Left ventricle myocardium inferior (tissue), 1 donor: ENCODE measurements around the gene UBTD2. TPM values are rescaled to one million over a fixed set of nuclear protein-coding genes. Genes with fewer than 3 reads are reported as not detected.

Source experiments
- DNase-seq: peaks from one replicate; pipeline ENCODE4 v3.0.0-alpha.2; 2020
- H3K27ac ChIP-seq: fragments of 200-600 bp; replicated peaks from 2 replicates; pipeline ENCODE4 v1.8.0; 2021
- H3K27me3 ChIP-seq: fragments of 200-600 bp; 2 replicates; pipeline ENCODE4 v1.8.0; 2021; ENCODE audit warnings: low read depth
- H3K36me3 ChIP-seq: fragments of 200-600 bp; 2 replicates; pipeline ENCODE4 v1.8.0; 2021
- H3K4me1 ChIP-seq: fragments of 200-600 bp; 2 replicates; pipeline ENCODE4 v1.8.0; 2021
- H3K4me3 ChIP-seq: fragments of 200-600 bp; 2 replicates; pipeline ENCODE4 v1.8.0; 2021; ENCODE audit warnings: mild to moderate bottlenecking, moderate library complexity
- H3K9me3 ChIP-seq: fragments of 200-600 bp; replicated peaks from 2 replicates; pipeline ENCODE4 v1.8.0; 2021
- intact Hi-C: fragments of 100-400 bp; cut with micrococcal nuclease; formaldehyde crosslinking; loops from one replicate; pipeline ENCODE4 v1.11.0; 2022
- total RNA-seq: library from RNA; stranded (reverse); fragmentation: NEBNext Ultra II Directional; extraction: Animal tissue kit (Norgen Biotek cat#: 25700); gene quantifications from one replicate; pipeline ENCODE4 v1.2.1, GENCODE V29; 2021
- TF ChIP-seq, protein P1 (sequence below): fragments of 200-600 bp; IDR thresholded peaks from 2 replicates; pipeline ENCODE4 v1.8.0; 2021; ENCODE audit warnings: antibody characterized with exemption, mild to moderate bottlenecking, borderline replicate concordance
- donor health status: DM: no; HTN: yes; CAD: no; lungs with severe emphysema.

UBTD2 gene
- total RNA-seq, 1 donor from 2014 or later = 7.6 TPM

DNA sequence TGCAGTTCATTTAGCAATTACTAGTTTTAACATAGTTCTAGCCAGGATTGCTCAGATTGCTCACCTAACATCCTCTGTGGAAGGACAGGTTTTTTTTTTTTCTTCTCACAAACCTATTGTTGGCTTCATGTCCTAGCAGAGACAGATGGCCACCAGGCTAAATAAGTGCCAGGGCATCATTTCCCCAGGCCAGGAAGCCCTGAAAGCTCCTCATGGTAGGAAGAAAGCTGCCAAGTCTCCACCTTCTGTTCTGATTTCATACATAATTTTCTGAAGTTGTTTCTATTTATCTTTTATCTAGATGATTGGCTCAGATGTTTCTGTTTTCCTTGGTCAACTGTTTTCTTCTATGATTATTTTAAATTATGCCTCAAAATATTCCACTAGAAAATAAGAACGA is 58.6 kb downstream of the UBTD2 start:
- Histone ChIP-seq H3K36me3 (peaks cover 15% of the 10 kb centered on the region), H3K4me3 (no peak overlapping the region), H3K4me1 (no peaks in the 10 kb centered on the region), H3K27ac (no peak overlapping the region), H3K27me3 (no peaks in the 10 kb centered on the region), H3K9me3 (no peaks in the 10 kb centered on the region)
- no peak for DNase-seq
- TF ChIP-seq, protein P1, sequence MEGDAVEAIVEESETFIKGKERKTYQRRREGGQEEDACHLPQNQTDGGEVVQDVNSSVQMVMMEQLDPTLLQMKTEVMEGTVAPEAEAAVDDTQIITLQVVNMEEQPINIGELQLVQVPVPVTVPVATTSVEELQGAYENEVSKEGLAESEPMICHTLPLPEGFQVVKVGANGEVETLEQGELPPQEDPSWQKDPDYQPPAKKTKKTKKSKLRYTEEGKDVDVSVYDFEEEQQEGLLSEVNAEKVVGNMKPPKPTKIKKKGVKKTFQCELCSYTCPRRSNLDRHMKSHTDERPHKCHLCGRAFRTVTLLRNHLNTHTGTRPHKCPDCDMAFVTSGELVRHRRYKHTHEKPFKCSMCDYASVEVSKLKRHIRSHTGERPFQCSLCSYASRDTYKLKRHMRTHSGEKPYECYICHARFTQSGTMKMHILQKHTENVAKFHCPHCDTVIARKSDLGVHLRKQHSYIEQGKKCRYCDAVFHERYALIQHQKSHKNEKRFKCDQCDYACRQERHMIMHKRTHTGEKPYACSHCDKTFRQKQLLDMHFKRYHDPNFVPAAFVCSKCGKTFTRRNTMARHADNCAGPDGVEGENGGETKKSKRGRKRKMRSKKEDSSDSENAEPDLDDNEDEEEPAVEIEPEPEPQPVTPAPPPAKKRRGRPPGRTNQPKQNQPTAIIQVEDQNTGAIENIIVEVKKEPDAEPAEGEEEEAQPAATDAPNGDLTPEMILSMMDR = no peak
- intact Hi-C loops = no loop called here

DNA sequence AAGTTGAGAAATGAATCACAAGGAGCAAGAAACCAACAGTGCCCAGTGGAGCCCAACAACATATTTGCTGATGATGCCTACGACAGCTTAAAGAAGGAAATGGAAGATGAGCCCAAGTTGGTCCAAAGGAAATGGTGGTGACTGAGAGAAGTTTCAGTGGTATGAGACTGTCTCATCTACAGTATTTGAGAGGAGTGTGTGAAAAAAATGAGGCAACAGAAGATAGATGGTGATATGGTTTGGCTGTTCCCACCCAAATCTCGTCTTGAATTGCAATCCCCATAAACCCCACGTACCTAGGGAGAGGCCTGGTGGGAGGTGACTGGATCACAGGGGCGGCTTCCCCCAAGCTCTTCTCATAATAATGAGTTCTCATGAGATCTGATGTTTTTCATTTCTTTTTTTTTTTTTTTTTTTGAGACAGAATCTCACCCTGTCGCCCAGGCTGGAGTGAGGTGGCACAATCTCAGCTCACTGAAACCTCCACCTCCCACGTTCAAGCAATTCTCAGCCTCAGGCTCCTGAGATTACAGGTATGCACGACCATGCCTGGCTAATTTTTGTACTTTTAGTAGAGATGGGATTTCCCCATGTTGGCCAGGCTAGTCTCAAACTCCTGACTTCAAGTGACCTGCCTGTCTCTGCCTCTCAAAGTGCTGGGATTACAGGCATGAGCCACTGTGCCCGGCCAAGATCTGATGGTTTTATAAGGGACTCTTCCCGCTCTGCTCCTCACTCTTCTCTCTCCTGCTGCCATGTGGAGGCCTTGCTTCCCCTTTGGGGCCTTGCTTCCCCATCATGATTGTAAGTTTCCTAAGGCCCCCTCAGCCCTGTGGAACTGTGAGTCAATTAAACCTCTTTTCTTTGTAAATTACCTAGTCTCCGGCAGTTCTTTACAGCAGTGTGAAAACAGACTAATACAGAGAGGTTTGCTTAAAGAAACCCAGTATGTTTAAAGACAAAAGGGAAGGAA is 59.4 kb downstream of the UBTD2 start:
- Histone ChIP-seq H3K27ac (no peak overlapping the region), H3K36me3 (peaks cover 15% of the 10 kb centered on the region), H3K4me1 (no peaks in the 10 kb centered on the region), H3K27me3 (no peaks in the 10 kb centered on the region), H3K4me3 (no peak overlapping the region), H3K9me3 (peaks cover 5% of the 10 kb centered on the region)
- TF ChIP-seq, protein P1 = no peak
- DNase-seq = no peak
- intact Hi-C loops = no loop called here

DNA sequence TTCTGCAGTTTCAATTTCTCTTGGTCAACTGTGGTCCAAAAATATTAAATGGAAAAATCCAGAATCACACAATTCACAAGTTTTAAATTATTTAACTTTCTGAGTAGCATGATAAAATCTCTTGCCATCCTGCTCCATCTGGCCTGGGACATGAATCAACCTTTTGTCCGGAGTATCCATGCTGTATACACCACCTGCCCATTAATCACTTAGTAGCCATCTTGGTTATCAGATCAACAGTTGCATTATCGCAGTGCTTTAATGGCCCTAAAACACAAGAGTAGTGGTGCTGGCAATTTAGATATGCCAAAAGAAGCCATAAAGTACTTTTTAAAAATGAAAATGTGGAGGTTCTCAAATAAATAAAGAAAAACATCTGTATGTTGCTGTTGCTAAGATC is 64.3 kb downstream of the UBTD2 start:
- TF ChIP-seq, protein P1 = no peak
- H3K27me3 ChIP-seq = no peaks in the 10 kb centered on the region
- no peak overlapping the region for H3K4me3 ChIP-seq
- H3K36me3 ChIP-seq = peaks cover 36% of the 10 kb centered on the region
- no peak overlapping the region for H3K27ac ChIP-seq
- H3K4me1 ChIP-seq = no peaks in the 10 kb centered on the region
- DNase-seq = no peak
- peaks cover 16% of the 10 kb centered on the region for H3K9me3 ChIP-seq
- intact Hi-C loops = no loop called here

DNA sequence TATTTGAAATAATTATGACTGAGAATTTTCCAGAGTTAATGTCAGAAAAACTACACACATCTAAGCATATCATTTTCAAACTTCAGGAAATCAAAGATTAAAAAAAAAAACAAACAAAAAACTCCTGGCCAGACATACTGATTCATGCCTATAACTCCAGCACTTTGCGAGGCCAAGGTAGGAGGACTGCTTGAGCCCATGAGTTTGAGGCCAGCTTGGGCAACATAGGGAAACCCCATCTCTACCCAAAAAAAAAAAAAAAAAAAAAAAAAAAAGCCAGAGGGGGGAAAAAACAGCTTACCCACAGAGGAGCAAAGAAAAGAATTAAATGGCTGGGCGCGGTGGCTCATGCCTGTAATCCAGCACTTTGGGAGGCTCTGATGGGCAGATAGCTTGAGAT is 67.2 kb downstream of the UBTD2 start:
- no peak overlapping the region for H3K27ac ChIP-seq
- no peak for DNase-seq
- H3K27me3 ChIP-seq = no peaks in the 10 kb centered on the region
- intact Hi-C loops = no loop called here
- TF ChIP-seq, protein P1 = no peak
- H3K4me1 ChIP-seq = no peaks in the 10 kb centered on the region
- peaks cover 48% of the 10 kb centered on the region for H3K36me3 ChIP-seq
- no peak overlapping the region for H3K4me3 ChIP-seq
- peaks cover 16% of the 10 kb centered on the region for H3K9me3 ChIP-seq

DNA sequence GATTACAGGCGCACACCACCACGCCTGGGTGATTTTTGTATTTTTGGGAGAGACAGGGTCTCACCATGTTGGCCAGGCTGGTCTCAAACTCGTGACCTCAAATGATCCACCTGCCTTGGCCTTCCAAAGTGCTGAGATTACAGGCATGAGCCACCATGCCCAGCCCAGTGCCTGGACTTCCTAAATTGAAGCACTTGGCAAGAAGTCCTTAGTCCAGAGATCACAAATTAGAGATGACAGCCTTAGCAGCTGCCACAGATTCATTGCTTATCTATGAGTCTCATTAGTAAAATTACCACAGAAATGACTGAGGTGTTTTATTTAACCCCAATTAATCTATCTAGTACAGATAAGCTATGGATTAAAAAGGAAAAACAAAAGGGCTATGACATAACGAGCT is 70.4 kb downstream of the UBTD2 start:
- intact Hi-C loops = no loop called here
- Histone ChIP-seq H3K4me3 (no peak overlapping the region), H3K9me3 (peaks cover under 1% of the 10 kb centered on the region), H3K27ac (no peak overlapping the region), H3K36me3 (peaks cover 38% of the 10 kb centered on the region), H3K4me1 (no peaks in the 10 kb centered on the region), H3K27me3 (no peaks in the 10 kb centered on the region)
- DNase-seq = no peak
- TF ChIP-seq, protein P1 = no peak
